ENCODE results near the gene TMEM200C.

The TMEM200C gene

DNA sequence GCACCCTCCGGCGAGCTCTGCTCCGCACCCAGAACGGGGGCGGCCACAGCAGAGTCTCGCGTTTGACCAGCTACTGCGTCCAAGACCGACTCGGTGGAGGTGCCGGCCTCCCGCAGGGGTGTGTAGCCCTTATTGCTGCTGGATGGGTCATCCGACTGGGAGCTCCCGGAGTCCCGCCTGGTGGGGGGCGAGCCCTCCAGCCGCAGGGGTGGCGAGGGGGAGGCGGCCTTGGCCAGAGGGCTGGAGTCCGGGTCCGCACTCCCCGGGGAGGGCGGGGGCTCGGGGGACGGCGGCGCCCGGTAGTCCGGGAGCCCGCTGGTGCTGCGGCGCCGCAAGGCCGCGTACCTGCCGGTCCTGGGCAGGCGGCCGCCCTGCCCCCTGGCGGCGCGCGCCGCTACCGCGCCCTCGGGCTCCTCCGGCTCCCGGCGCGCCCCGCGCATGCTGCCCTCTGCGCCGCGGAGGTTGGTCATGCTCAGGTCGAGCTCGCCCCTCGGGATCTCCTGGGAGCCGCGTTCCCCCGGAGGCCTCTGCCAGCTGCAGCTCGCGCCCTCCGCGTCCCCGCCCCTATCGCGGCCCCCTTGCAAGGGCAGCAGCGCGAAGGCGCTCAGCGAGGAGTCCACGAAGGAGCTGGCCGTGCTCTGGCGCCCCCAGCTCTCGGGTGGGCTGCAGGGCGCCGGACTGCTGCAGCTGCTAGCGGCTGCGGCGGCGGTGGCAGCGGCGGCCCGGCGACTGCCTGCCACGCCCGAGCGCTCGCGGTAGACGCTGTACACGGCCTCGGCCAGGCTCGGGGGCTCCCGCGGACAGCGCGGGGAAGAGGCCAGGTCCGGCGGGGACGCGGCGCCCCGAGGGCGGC, 4.8 kb downstream of the TMEM200C start:
- peak overlapping the region; percentile 98 for H3K18ac ChIP-seq (ENCODE audit: low read length)
- H3K27me3 ChIP-seq (ENCODE audit: control insufficient read depth in 3 of 3, insufficient read depth in 3 of 3, low read depth in 1 of 3, low read length in 3 of 3): peaks cover 0 to 9% (median 0%) of the 10 kb centered on the region in 3 experiments
- peak overlapping the region; percentile 3 for H4K8ac ChIP-seq (ENCODE audit: low read depth, low read length)
- DNase-seq (ENCODE audit: low spot score): peak; percentile 69
- no peak overlapping the region for H3K14ac ChIP-seq (ENCODE audit: low read length)
- H3K4ac ChIP-seq (ENCODE audit: low read length): no peak overlapping the region
- H4K91ac ChIP-seq (ENCODE audit: low read depth, low read length, poor library complexity): no peak overlapping the region
- H3K4me2 ChIP-seq (ENCODE audit: insufficient read depth, low read length, poor library complexity, severe bottlenecking): peak overlapping the region; percentile 98
- H2AFZ ChIP-seq (ENCODE audit: low read length): no peak overlapping the region
- H2BK15ac ChIP-seq (ENCODE audit: low read length): peak overlapping the region; percentile 79
- H3K9ac ChIP-seq (ENCODE audit: low read depth, low read length, poor library complexity): peak overlapping the region; percentile 88
- no peak overlapping the region for H2BK5ac ChIP-seq (ENCODE audit: low read length)
- peak overlapping the region; percentile 93 for H3K23ac ChIP-seq (ENCODE audit: low read depth, low read length, poor library complexity)
- peaks cover 2 to 12% of the 10 kb centered on the region in 2 donors for H3K4me1 ChIP-seq (ENCODE audit: control insufficient read depth in 2 of 2, insufficient read depth in 1 of 2, low read depth in 1 of 2, low read length in 2 of 2)
- WGBS, 2 donors (ENCODE audit: extremely low coverage in 2 of 2, insufficient read length in 2 of 2, insufficient replicate concordance in 1 of 2): no CpG with 5 or more reads among the region's 106 CpGs
- no peaks in the 10 kb centered on the region for H3K9me3 ChIP-seq (replicated peaks in 1 of 2; ENCODE audit: control insufficient read depth in 2 of 2, insufficient read depth in 1 of 2, low read depth in 1 of 2, low read length in 2 of 2)
- H2BK12ac ChIP-seq (ENCODE audit: low read length): no peak overlapping the region
- no peak overlapping the region for H2BK120ac ChIP-seq (ENCODE audit: low read depth, low read length)
- no peak overlapping the region for H3K27ac ChIP-seq (replicated peaks; ENCODE audit: low read length)
- H3K79me1 ChIP-seq (ENCODE audit: low read depth, low read length): peaks cover 7% of the 10 kb centered on the region
- H2AK5ac ChIP-seq (ENCODE audit: low read depth, low read length): peak overlapping the region; percentile 13
- peaks cover 8 to 50% of the 10 kb centered on the region in 2 donors for H3K36me3 ChIP-seq (replicated peaks in 1 of 2; ENCODE audit: control insufficient read depth in 2 of 2, insufficient read depth in 2 of 2, low read length in 2 of 2)
- peak overlapping the region in 1 of 2 donors; percentile 81 for H3K4me3 ChIP-seq (ENCODE audit: low read length in 2 of 2)

DNA sequence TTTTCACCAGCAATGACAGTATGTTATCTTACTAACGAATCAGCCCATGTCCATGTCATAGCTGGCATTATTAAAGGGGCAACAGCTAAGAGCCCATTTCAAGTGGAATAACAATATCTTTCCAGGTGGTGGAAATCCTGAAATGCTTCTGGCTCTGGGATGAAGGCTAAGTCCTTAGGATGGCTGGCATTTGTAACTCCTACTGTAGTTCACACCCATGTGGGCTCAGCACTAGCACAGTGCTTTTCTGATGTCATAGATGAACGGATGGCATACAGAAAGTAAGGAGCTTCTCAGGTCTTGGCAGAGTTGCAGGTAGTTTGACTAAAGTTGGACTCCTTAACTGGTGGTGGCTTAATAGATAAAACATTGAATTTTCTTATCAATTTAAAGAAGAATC, 10.0 kb downstream of the TMEM200C start:
- no peak overlapping the region for H3K23ac ChIP-seq (ENCODE audit: low read depth, low read length, poor library complexity)
- H2BK15ac ChIP-seq (ENCODE audit: low read length): no peak overlapping the region
- H3K36me3 ChIP-seq (replicated peaks in 1 of 2; ENCODE audit: control insufficient read depth in 2 of 2, insufficient read depth in 2 of 2, low read length in 2 of 2): peaks cover 5 to 31% of the 10 kb centered on the region in 2 donors
- H2BK5ac ChIP-seq (ENCODE audit: low read length): no peak overlapping the region
- H2BK120ac ChIP-seq (ENCODE audit: low read depth, low read length): no peak overlapping the region
- no CpG with 5 or more reads among the region's 2 CpGs for WGBS, 2 donors (ENCODE audit: extremely low coverage in 2 of 2, insufficient read length in 2 of 2, insufficient replicate concordance in 1 of 2)
- no peaks in the 10 kb centered on the region for H3K4me1 ChIP-seq (ENCODE audit: control insufficient read depth in 2 of 2, insufficient read depth in 1 of 2, low read depth in 1 of 2, low read length in 2 of 2)
- H3K18ac ChIP-seq (ENCODE audit: low read length): no peak overlapping the region
- no peaks in the 10 kb centered on the region for H3K79me1 ChIP-seq (ENCODE audit: low read depth, low read length)
- H4K8ac ChIP-seq (ENCODE audit: low read depth, low read length): no peak overlapping the region
- H3K27me3 ChIP-seq (ENCODE audit: control insufficient read depth in 3 of 3, insufficient read depth in 3 of 3, low read depth in 1 of 3, low read length in 3 of 3): no peaks in the 10 kb centered on the region
- no peak overlapping the region for H3K14ac ChIP-seq (ENCODE audit: low read length)
- H3K4ac ChIP-seq (ENCODE audit: low read length): no peak overlapping the region
- H3K4me2 ChIP-seq (ENCODE audit: insufficient read depth, low read length, poor library complexity, severe bottlenecking): no peak overlapping the region
- H2AFZ ChIP-seq (ENCODE audit: low read length): no peak overlapping the region
- no peak for DNase-seq (ENCODE audit: low spot score)
- no peaks in the 10 kb centered on the region for H3K9me3 ChIP-seq (replicated peaks in 1 of 2; ENCODE audit: control insufficient read depth in 2 of 2, insufficient read depth in 1 of 2, low read depth in 1 of 2, low read length in 2 of 2)
- no peak overlapping the region for H3K4me3 ChIP-seq (ENCODE audit: low read length in 2 of 2)
- H4K91ac ChIP-seq (ENCODE audit: low read depth, low read length, poor library complexity): no peak overlapping the region
- no peak overlapping the region for H2AK5ac ChIP-seq (ENCODE audit: low read depth, low read length)
- H2BK12ac ChIP-seq (ENCODE audit: low read length): no peak overlapping the region
- H3K9ac ChIP-seq (ENCODE audit: low read depth, low read length, poor library complexity): no peak overlapping the region
- no peak overlapping the region for H3K27ac ChIP-seq (replicated peaks; ENCODE audit: low read length)

DNA sequence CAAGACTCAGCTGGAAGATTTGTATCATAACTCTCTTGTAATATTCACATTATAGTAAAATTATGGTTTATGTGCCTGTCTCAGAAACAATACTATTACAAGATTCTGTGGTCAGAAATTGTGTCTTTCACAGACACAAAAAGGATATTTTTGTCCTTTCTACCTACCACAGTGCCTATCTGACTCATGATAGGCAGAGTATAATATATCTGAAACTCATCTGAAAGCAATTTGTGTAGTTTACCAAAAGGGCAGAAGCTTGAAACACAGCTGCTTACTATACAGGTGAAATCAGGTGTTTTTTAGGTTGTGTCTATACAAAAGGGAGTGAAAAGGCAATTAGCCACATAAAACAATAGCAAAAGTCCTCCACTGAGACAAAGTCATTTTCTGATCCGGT, 10.9 kb downstream of the TMEM200C start:
- Histone ChIP-seq H3K23ac (ENCODE audit: low read depth, low read length, poor library complexity) (no peak overlapping the region), H4K8ac (ENCODE audit: low read depth, low read length) (no peak overlapping the region), H3K9ac (ENCODE audit: low read depth, low read length, poor library complexity) (no peak overlapping the region), H3K36me3 (replicated peaks in 1 of 2; ENCODE audit: control insufficient read depth in 2 of 2, insufficient read depth in 2 of 2, low read length in 2 of 2) (peaks cover 3 to 22% of the 10 kb centered on the region in 2 donors), H3K27ac (replicated peaks; ENCODE audit: low read length) (no peak overlapping the region), H4K91ac (ENCODE audit: low read depth, low read length, poor library complexity) (no peak overlapping the region), H3K4ac (ENCODE audit: low read length) (no peak overlapping the region), H3K27me3 (ENCODE audit: control insufficient read depth in 3 of 3, insufficient read depth in 3 of 3, low read depth in 1 of 3, low read length in 3 of 3) (no peaks in the 10 kb centered on the region), H2BK12ac (ENCODE audit: low read length) (no peak overlapping the region), H3K9me3 (replicated peaks in 1 of 2; ENCODE audit: control insufficient read depth in 2 of 2, insufficient read depth in 1 of 2, low read depth in 1 of 2, low read length in 2 of 2) (no peaks in the 10 kb centered on the region), H3K4me3 (ENCODE audit: low read length in 2 of 2) (no peak overlapping the region), H3K4me1 (ENCODE audit: control insufficient read depth in 2 of 2, insufficient read depth in 1 of 2, low read depth in 1 of 2, low read length in 2 of 2) (no peaks in the 10 kb centered on the region), H2BK120ac (ENCODE audit: low read depth, low read length) (no peak overlapping the region), H2AFZ (ENCODE audit: low read length) (no peak overlapping the region), H2BK15ac (ENCODE audit: low read length) (no peak overlapping the region), H3K18ac (ENCODE audit: low read length) (no peak overlapping the region), H3K14ac (ENCODE audit: low read length) (no peak overlapping the region), H3K4me2 (ENCODE audit: insufficient read depth, low read length, poor library complexity, severe bottlenecking) (no peak overlapping the region), H2AK5ac (ENCODE audit: low read depth, low read length) (no peak overlapping the region), H3K79me1 (ENCODE audit: low read depth, low read length) (no peaks in the 10 kb centered on the region), H2BK5ac (ENCODE audit: low read length) (no peak overlapping the region)
- no CpG with 5 or more reads among the region's 1 CpG for whole genome bisulfite sequencing, 2 donors (ENCODE audit: extremely low coverage in 2 of 2, insufficient read length in 2 of 2, insufficient replicate concordance in 1 of 2)
- no peak for DNase-seq (ENCODE audit: low spot score)

- Histone ChIP-seq H3K27me3 (ENCODE audit: control insufficient read depth in 3 of 3, insufficient read depth in 3 of 3, low read depth in 1 of 3, low read length in 3 of 3) (no peaks in the 10 kb centered on the region), H4K8ac (ENCODE audit: low read depth, low read length) (no peak overlapping the region), H3K79me1 (ENCODE audit: low read depth, low read length) (no peaks in the 10 kb centered on the region), H3K4me1 (ENCODE audit: control insufficient read depth in 2 of 2, insufficient read depth in 1 of 2, low read depth in 1 of 2, low read length in 2 of 2) (no peaks in the 10 kb centered on the region), H3K9me3 (replicated peaks in 1 of 2; ENCODE audit: control insufficient read depth in 2 of 2, insufficient read depth in 1 of 2, low read depth in 1 of 2, low read length in 2 of 2) (no peaks in the 10 kb centered on the region), H2AFZ (ENCODE audit: low read length) (no peak overlapping the region), H3K27ac (replicated peaks; ENCODE audit: low read length) (no peak overlapping the region), H3K4me3 (ENCODE audit: low read length in 2 of 2) (no peak overlapping the region), H3K4ac (ENCODE audit: low read length) (no peak overlapping the region), H3K36me3 (replicated peaks in 1 of 2; ENCODE audit: control insufficient read depth in 2 of 2, insufficient read depth in 2 of 2, low read length in 2 of 2) (no peaks in the 10 kb centered on the region), H3K4me2 (ENCODE audit: insufficient read depth, low read length, poor library complexity, severe bottlenecking) (no peak overlapping the region), H2BK120ac (ENCODE audit: low read depth, low read length) (no peak overlapping the region), H3K23ac (ENCODE audit: low read depth, low read length, poor library complexity) (no peak overlapping the region), H2AK5ac (ENCODE audit: low read depth, low read length) (no peak overlapping the region), H3K9ac (ENCODE audit: low read depth, low read length, poor library complexity) (no peak overlapping the region), H2BK5ac (ENCODE audit: low read length) (no peak overlapping the region), H3K14ac (ENCODE audit: low read length) (no peak overlapping the region), H2BK12ac (ENCODE audit: low read length) (no peak overlapping the region), H3K18ac (ENCODE audit: low read length) (no peak overlapping the region), H4K91ac (ENCODE audit: low read depth, low read length, poor library complexity) (no peak overlapping the region), H2BK15ac (ENCODE audit: low read length) (no peak overlapping the region)
- no peak for DNase-seq (ENCODE audit: low spot score)
These were observed 15.8 kb downstream of the TMEM200C start for GRCh38 chr18:5879479-5879882.
